ENCODE measurements around the gene LAMC2.

The LAMC2 gene

DNA sequence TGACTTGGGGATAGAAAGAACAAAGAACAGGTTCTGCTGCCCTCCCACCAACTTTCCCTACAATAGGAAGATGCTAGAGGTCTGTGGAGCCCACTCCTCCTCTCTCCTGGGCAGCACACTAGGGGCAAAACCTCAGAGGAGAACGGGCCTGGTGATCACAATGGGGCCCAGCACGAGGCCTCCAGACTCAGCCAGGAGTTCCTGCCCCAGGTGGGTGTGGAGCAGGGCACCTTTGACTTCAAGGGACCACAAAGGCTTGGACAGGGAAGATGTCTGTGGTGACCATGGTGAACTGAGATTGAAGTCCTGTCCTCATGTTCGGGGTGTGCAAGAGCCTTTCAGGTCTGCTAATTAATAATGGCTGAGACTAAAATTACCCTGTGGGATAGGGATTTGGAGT, 88.8 kb downstream of the LAMC2 start:
- ChIA-PET POLR2A (no interaction called here), CTCF (interaction anchor here (1.9 kb wide), 1 partner anchor 32 kb away, joined by 4 read pairs; no protein-coding TSS in a partner anchor)
- TF ChIP-seq CTCF (IDR thresholded peaks at IDR 0.05; ENCODE audit: control extremely low read depth, extremely low read depth, low read depth, missing control alignments) = no peak
- no peak for DNase-seq (ENCODE audit: extremely low spot score)

DNA sequence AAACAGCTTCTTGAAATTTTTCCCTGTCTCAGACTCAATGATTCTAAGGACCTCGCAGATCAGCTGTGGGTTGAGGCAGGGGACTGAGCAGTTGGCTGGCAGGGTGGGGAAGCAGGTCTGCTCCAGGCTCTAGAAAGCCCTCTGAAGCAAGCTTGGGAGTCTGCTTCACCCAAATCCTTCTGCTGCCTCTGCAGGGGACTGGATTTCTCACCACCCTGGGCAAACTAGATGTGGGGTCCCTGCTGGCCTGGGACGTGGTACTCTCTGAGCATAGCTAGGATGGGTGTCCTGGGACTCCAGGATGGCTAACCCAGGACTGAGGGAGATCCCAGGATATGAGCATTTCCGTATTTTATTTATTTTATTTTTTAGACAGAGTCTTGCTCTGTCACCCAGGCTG, 89.3 kb downstream of the LAMC2 start:
- DNase-seq (ENCODE audit: extremely low spot score) = no peak
- TF ChIP-seq CTCF (IDR thresholded peaks at IDR 0.05; ENCODE audit: control extremely low read depth, extremely low read depth, low read depth, missing control alignments) = no peak
- ChIA-PET POLR2A (no interaction called here), CTCF (interaction anchor here (1.7 to 1.9 kb wide), 2 partner anchors 31 to 313 kb away, joined by 4 to 6 read pairs; no protein-coding TSS in a partner anchor)

- ChIA-PET POLR2A (no interaction called here), CTCF (interaction anchor here (0.7 to 2.2 kb wide), 4 partner anchors 10 to 314 kb away, joined by 3 to 8 read pairs (median 5); no protein-coding TSS in a partner anchor)
- DNase-seq (ENCODE audit: extremely low spot score) = no peak
- TF ChIP-seq CTCF (IDR thresholded peaks at IDR 0.05; ENCODE audit: control extremely low read depth, extremely low read depth, low read depth, missing control alignments) = no peak
Observed at GRCh38 chr1:183276386-183277080, 90.5 kb downstream of the LAMC2 start.

- ChIA-PET CTCF (interaction anchor here (0.7 to 6.8 kb wide), 14 partner anchors 10 to 315 kb away, joined by 3 to 64 read pairs (median 4); no protein-coding TSS in a partner anchor), POLR2A (no interaction called here)
- DNase-seq (ENCODE audit: extremely low spot score) = no peak
Observed at GRCh38 chr1:183277821-183278738, 92.0 kb downstream of the LAMC2 start.

DNA sequence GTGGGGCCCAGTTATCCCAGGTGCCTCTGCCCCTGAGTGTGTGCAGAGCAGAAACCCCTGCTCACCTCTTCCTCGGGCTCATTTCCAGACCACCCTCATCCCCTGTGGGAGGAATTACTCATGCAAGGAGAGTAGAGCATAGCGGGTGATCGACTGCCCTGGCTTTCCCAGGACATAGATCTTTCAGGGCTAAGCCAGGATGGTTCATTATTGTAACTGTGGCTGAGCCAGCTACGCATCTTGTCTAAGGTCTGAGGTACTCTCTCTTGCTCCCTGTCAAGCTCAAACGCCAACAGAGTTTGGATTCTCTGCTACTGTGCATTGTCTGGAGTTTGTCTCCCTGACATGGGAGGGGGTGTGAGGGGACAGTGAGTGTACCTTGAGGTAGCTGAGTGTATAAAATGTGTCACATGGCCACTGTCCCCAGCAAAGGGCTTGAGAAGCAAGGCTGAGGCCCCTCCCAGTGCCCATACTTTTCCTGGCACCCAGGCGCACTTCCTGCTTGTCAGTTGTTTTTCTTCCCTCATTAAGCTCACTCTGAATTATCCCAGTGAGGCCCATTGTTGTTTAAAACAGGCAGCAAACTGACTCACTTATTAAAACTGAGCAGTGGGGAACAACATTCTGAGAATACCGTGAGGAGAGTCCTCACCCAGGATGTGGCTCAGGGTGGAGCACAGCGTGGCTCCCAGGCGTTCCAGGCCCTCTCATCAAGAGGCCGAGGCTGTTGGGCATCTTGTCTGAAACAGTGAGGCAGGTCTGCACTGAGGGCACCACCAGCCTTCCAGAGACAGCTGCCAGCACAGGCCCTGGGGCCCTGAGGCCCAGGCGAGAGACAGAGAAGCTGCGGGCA, 92.9 kb downstream of the LAMC2 start:
- no peak for DNase-seq (ENCODE audit: extremely low spot score)
- POLR2A ChIA-PET = no interaction called here
- CTCF ChIA-PET = interaction anchor here (0.7 to 6.8 kb wide), 9 partner anchors 9 to 316 kb away, joined by 3 to 64 read pairs (median 4); no protein-coding TSS in a partner anchor
- TF ChIP-seq CTCF (IDR thresholded peaks at IDR 0.05; ENCODE audit: control extremely low read depth, extremely low read depth, low read depth, missing control alignments) = no peak

More at GRCh38 chr1:183277821-183278738, 92.0 kb downstream of the LAMC2 start:
- no peak for TF ChIP-seq CTCF (IDR thresholded peaks at IDR 0.05; ENCODE audit: control extremely low read depth, extremely low read depth, low read depth, missing control alignments)

Data from GM10248 (cell line).